DND-41 (cell line): ENCODE measurements around the gene BRI3BP.

ENCODE experiments used
- CTCF ChIP-seq: IDR thresholded peaks from 2 replicates; pipeline ENCODE4 v1.5.1; 2012; ENCODE audit warnings: borderline replicate concordance, low read length, moderate library complexity, mild to moderate bottlenecking; ENCODE audit not compliant: poor library complexity, severe bottlenecking; ENCODE audit errors: extremely low read depth
- EZH2 ChIP-seq: IDR thresholded peaks from 3 replicates; pipeline ENCODE4 v1.6.1; 2012; ENCODE audit warnings: borderline replicate concordance, low read depth, mild to moderate bottlenecking, moderate library complexity, low read length, inconsistent platforms; ENCODE audit not compliant: severe bottlenecking

GRCh38 chr12:125013816-125014442 lies 20.5 kb downstream of the BRI3BP start:
- TF ChIP-seq EZH2 = no peak
- no peak for TF ChIP-seq CTCF
